GM21526 (cell line): ENCODE measurements around the gene SND1.

Experiments used
- ATAC-seq: cut with Tn5 transposase; IDR thresholded peaks from one replicate; pipeline ENCODE4 v1.9.1; 2021; ENCODE audit warnings: moderate library complexity; ENCODE audit not compliant: unreplicated experiment, low FRiP score

The SND1 gene

DNA sequence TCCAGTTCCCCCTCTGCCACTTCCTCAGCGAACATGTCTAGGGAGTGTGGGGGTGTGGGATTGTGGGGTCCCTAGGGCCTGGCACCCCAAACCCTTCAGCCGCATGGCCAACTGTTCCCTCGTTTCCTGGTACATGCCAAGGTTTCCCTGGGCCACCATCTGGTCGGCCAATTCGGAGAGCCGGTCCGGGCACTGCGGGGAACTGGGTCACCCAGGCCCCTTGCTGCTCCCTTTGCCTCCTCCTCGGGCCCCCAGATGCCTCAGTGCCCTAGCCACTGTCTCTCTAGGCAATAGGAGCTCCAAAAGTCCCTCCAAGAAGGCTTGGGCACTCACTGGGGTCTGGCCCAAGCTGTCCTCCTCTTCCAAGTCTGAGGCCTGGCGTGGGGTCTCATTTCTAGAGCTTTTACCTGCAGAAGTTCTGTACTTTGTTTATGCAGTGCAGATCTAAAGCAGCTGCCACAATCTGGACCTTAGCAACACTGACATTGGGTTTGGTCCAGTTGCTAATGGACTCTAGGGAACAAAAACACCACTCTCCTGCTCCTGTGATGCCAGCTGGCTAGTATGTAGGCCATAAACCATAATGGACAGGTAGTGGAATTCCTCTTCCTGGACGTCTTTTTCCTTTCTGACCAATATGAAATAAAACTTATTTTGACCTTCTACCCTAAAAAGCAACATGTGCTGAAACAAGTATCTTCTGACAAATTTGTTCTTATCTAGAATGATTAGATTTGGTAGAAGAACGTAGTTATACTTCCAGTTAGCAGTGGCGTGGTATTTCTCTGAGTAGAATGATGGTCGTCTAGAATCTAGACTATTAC lies 206.3 kb downstream of the SND1 start:
- ATAC-seq: no peak

DNA sequence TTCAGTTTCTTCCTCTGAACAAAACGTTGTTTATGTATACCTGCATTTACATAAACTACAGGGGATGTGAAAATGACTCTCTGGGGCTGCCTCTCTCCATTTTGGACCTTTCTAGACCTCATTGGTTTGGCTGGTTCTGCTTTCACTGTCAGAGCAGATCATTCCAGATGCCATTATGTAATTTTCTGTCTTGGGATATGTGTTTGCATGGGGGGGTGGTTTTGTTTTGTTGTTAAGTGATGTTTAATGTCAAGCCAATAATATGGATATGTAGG lies 206.9 kb downstream of the SND1 start:
- peak; percentile 55 for ATAC-seq

- ATAC-seq: no peak
Measured at GRCh38 chr7:127859330-127859729, 207.3 kb downstream of the SND1 start.

DNA sequence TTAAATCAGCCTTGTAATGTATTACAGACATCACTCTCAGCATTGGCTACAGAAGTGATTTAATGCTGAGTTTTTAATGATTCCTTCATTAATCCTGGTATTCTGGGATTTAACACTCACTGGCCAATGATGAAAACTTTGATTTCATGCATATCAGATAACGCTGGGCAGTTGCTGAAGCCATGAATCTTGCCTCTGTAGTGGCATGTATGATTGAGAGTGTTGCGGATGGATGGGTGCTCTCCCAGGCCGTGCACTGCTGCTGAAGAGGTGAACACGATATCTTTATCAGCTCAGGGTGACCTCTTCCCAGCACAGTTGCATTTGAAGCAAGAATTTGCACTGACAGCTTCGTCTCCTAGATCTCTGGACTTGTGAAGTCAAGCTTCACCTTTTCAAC lies 210.5 kb downstream of the SND1 start:
- ATAC-seq: no peak

DNA sequence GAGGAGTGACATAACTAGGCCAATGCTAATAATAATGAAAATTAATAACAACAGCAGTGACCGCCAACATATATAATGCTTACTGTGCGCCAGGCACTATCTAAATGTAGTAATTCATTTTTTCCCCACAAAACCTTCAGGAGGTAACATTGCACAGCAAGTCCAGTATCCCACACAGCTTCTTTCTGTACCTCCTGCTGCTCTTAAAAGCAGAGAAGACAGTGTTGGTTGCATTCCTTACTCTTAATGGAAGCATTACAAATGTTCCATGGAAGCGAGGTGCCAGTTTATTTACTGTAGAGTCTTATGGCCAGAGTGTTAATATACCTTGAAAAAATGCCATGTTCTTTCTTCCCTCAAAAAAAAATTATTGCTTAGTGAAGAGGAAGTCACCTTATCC lies 211.1 kb downstream of the SND1 start:
- ATAC-seq: no peak

GRCh38 chr7:127865466-127865865 lies 213.5 kb downstream of the SND1 start:
- ATAC-seq: no peak

- peak; percentile 56 for ATAC-seq
Measured at GRCh38 chr7:127870231-127870907, 218.4 kb downstream of the SND1 start.

DNA sequence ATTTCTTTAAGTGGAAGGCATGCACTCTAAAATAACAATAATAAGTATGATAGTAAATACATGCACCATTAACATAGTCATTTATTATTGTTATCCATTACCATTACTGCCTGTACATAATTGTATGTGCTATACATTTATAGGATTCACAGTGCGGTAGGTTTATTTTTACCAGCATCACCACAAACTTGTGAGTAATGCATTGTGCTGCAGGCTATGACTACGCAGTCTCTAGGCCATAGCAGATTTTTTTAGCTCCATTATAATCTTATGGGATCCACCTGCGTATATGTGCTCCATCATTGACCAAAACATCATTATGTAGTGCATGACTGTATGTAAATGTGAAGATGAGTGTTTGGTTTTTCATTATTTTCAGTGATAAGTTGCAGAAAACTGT lies 219.2 kb downstream of the SND1 start:
- no peak for ATAC-seq

DNA sequence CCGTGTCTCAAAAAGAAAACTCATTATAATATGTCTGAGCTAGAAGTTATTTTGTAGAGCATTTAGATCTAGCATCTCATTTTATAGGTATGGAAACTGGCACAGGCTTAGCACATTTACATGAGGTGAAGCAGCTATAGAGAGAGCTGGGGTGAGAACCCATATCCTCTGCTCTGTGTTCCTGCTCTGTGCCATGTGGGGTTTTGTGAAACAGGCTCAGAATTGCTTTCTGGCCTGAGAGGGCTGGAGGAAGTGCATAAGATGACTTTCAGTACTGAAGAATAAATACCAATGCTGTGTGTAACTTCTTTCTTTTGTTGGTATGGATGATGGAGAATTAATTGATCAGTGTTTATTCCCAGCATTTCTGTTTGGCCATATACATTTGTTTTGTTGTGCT lies 220.1 kb downstream of the SND1 start:
- ATAC-seq: no peak

- no peak for ATAC-seq
Measured at GRCh38 chr7:127873151-127873550, 221.2 kb downstream of the SND1 start.

GRCh38 chr7:127873715-127874636 lies 222.0 kb downstream of the SND1 start:
- ATAC-seq: no peak

- ATAC-seq: no peak
Measured at GRCh38 chr7:127874951-127875608, 223.1 kb downstream of the SND1 start.

DNA sequence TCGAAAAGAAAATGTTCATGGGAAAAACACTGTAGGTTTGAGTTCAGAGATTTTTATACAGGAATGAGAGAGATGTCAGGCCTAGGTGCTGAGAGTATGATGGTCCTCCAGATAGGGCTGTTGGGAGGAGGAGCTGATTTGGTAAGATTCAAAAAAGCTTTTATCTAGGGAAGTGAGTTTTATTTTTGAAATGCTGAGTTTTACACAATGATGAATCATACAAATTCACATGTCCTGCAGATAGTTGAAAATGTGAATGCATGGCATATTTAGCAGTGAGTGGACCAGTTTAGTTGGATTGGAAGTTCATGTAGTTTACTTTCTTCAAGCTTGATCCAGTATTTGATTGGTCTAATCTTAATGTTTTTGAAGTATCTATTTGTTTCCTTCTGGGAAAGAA lies 224.4 kb downstream of the SND1 start:
- ATAC-seq: no peak

GRCh38 chr7:127877951-127878350 lies 226.0 kb downstream of the SND1 start:
- no peak for ATAC-seq

GRCh38 chr7:127878791-127879190 lies 226.8 kb downstream of the SND1 start:
- no peak for ATAC-seq

GRCh38 chr7:127879436-127879835 lies 227.4 kb downstream of the SND1 start:
- ATAC-seq: no peak

DNA sequence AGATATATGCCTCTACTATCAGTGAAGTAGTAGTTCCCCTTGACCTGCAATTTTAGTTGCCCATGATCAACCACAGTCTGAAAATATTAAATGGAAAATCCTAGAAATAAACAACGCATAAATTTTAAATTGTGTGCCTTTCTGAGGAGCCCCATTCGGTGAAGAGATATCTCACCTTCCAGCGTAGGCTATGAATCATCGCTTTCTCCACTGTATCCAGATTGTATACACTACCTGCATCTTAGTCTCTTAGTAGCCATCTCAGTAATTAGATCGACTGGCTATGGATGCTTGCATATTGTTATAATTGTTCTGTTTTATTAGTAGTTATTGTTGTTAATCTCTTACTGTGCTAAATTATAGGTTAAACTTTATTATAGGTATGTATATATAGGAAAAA lies 227.9 kb downstream of the SND1 start:
- no peak for ATAC-seq

DNA sequence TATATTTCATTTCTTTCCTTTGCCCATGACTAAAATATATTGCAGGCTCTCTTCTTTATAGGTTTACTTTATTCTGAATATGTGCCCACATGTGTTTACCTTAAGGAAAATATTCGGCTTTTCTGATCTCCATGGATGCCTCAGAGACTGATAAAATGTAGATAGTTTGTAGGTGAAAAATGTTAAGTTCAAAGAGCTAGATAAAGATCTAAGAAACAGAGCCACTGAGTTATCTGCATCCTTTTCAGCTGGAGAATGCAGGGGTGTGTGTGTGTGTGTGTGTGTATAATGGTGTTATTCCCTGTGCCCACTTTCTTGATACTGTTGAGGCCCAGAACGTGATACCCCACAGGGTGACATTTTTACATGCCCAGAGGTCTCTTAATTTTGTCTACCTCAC lies 228.5 kb downstream of the SND1 start:
- ATAC-seq: no peak

DNA sequence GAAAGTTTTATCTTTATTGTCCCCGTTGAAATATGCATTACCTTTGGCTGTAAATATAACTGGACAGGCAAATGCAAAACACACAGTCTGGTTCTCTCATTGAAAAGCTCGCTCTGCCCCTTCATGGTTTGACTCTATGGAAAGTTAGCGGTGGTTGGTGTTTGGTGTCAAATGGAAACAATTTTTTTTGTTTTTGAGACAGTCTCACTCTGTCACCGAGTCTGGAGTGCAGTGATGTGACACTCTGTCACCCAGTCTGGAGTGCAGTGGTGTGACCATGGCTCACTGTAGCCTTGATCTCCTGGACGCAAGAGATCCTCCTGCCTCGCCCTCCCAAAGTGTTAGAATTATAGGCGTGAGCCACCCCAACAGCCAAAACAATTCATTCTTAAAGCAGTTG lies 229.6 kb downstream of the SND1 start:
- ATAC-seq: no peak

DNA sequence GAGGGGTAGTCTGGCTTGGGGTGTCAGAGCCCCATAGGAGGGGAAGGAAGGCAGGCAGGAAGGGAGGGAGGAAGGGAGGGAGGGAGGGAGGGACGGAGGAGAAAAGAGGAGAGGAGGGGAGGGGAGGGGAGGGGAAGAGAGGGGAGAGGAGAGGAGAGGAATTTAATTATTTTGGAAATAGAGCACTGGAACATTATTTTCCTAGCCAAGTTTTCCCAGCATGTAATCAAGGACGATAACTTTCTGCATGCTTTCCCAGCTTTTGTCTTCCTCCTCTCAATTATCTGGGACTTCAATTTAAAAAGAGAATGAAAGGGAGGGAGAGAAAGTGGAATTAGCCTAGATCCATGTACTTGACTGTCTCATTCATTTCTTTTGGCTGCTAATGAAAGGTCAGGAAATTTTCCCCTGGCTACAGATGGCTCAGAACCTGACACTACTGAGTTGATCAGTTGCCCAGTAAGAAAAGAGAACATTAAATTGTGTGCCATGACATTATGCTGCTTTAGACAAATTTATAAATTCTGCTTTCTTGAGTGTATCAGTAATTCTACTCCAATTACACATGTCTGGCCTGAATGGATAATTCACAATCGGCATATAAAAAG lies 230.4 kb downstream of the SND1 start:
- no peak for ATAC-seq
